Activated CD8-positive, alpha-beta T cell treated with anti-CD3 and anti-CD28 coated beads, Interleukin-2, amount 10 ng/mL, durations not matched to agents 7 days and 5 days (primary cell): ENCODE data around the gene KIZ. TPM values are rescaled to one million over a fixed set of nuclear protein-coding genes. Genes with fewer than 3 reads are reported as not detected.

Experiments
- ATAC-seq: fragments of 150-1000 bp; cut with Tn5 transposase; one replicate; pipeline ENCODE4 v1.10.0; 2021; ENCODE audit warnings: moderate library complexity
- CTCF ChIA-PET: fragments of 350-600 bp; sonication (Branson Sonifier 250); formaldehyde crosslinking; loops from one replicate; lab custom pipeline; 2021; ENCODE audit warnings: antibody characterized with exemption; lab: Charles Lee
- POLR2A ChIA-PET: fragments of 350-600 bp; sonication (Branson Sonifier 250); formaldehyde crosslinking; loops from one replicate; lab custom pipeline; 2021; ENCODE audit warnings: antibody characterized with exemption; lab: Charles Lee
- DNase-seq: peaks from one replicate; pipeline ENCODE4 v3.0.0-alpha.2; 2020
- H3K27ac Mint-ChIP-seq: one replicate; pipeline ENCODE4 v1.8.0; 2021; ENCODE audit warnings: mild to moderate bottlenecking, mixed read lengths
- H3K27me3 Mint-ChIP-seq: one replicate; pipeline ENCODE4 v1.8.0; 2021; ENCODE audit warnings: low read depth, mixed read lengths
- H3K36me3 Mint-ChIP-seq: one replicate; pipeline ENCODE4 v1.8.0; 2021; ENCODE audit warnings: low read depth, mixed read lengths
- H3K4me1 Mint-ChIP-seq: one replicate; pipeline ENCODE4 v1.8.0; 2021; ENCODE audit warnings: low read depth, mixed read lengths
- H3K4me3 Mint-ChIP-seq: one replicate; pipeline ENCODE4 v1.8.0; 2021; ENCODE audit warnings: mild to moderate bottlenecking, mixed read lengths
- H3K9me3 Mint-ChIP-seq: one replicate; pipeline ENCODE4 v1.8.0; 2022; ENCODE audit warnings: mixed read lengths; ENCODE audit not compliant: insufficient read depth
- total RNA-seq, 2 experiments: library from RNA; stranded (reverse); gene quantifications; one replicate each; pipeline ENCODE4 v1.2.3, GENCODE V29; 2021

Gene KIZ
- total RNA-seq, 2 experiments from 2014 or later = 16.2 to 19.9 TPM

DNA sequence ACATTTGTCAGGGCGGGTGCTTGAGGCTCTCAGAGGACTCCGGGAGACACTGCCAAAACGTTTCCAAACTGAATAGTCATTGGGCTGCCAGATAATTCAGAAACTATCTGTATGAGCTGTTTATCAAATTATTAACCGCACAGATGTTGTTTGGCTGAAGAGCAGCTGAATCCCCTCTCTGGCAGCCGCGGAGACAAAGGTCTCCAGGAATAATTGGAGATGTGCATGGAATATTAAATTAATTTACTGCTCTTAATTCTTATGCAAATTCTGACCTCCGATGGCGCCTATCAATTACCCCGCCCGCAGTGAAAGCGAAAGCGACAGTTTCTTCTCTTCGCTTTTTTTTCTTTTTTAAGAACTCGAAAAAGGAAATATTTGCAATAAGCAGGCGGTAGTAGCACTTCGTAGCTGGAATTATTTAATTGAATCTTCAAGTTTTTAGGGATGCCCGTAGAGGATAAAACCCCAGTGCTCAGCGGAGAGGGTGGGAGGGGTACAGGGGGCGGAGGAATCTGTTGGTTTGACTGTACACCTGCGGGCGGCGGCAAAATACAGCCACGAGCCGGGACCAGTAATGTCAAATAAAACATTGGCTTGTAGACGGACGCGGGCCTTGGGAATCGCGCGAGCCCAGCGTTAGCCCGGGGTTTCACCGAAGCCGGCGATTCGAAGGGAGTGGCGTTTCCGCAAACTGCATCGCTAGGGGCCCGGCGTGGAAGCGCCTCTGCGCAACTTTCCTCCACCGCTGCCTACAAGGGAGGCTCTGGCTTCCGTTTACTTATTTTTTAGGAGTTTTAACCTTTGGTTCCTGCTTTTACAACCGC lies 25.9 kb upstream of the KIZ start:
- CTCF ChIA-PET = interaction anchor here (2.2 to 4.3 kb wide), 2 partner anchors 136 to 404 kb away, joined by 6 to 17 read pairs; no protein-coding TSS in a partner anchor
- Mint-ChIP-seq H3K36me3 (peaks cover 3% of the 10 kb centered on the region), H3K4me3 (peak overlapping the region; percentile 79), H3K27ac (peak overlapping the region; percentile 88), H3K9me3 (no peaks in the 10 kb centered on the region), H3K27me3 (peaks cover 72% of the 10 kb centered on the region), H3K4me1 (peaks cover 59% of the 10 kb centered on the region)
- DNase-seq (peak; percentile 76), ATAC-seq (peak; percentile 62)
- POLR2A ChIA-PET = no interaction called here

DNA sequence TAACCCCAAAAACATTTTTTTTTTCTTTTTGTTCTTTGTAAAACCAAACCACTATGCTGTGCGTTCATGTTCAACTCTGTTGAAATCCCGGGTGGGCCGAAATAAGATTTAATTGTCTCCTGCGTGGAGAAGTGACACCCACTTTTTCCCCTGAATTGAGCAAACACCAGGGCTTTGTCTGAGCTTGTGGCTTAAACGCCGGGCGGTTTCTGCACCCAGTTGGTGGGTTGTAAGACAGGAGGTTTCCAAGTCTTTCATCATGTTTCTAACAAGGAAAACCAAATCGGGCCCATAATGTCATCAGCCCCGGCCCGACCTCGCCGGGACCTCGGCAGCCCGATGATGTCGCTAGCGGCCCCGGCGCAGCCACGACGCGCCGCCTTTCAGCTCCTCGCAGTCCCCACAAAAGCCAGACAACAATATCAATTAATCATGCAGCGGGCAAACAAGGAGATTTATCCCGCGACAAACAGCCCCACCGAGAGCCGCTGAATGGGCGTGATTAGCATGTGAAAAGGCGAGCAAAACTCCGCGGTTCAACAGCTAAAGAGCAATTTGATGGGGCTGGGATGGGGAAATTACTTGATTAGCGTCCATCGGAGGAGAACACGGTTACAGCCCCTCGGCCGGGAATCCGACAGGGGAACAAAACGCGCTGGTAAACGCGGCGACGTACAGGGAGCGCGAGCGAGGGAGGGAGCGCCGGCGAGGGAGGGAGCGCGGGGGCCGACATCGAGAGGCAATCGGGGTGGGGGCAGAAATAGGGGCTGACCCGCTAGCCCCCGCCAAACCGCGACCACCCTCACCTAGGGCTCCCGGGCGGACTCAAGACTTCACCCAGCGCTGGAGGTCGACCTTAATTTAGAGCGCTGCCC lies 25.1 kb upstream of the KIZ start:
- CTCF ChIA-PET = interaction anchor here (0.8 to 4.3 kb wide), 4 partner anchors 25 to 404 kb away, joined by 3 to 17 read pairs (median 8); partner anchors contain the start of gene KIZ
- peak overlapping the region; percentile 79 for H3K4me3 Mint-ChIP-seq
- POLR2A ChIA-PET = no interaction called here

GRCh38 chr20:21101453-21101931 lies 24.4 kb upstream of the KIZ start:
- Mint-ChIP-seq H3K27me3 (peaks cover 65% of the 10 kb centered on the region), H3K36me3 (peaks cover 3% of the 10 kb centered on the region), H3K4me1 (peaks cover 66% of the 10 kb centered on the region), H3K9me3 (no peaks in the 10 kb centered on the region), H3K4me3 (peak overlapping the region; percentile 79), H3K27ac (no peak overlapping the region)
- POLR2A ChIA-PET = no interaction called here
- ATAC-seq (no peak), DNase-seq (peak; percentile 29)
- CTCF ChIA-PET = interaction anchor here (0.8 to 4.3 kb wide), 7 partner anchors 14 to 423 kb away, joined by 3 to 17 read pairs (median 7); partner anchors contain the start of gene KIZ

More for the DNA sequence above, 25.1 kb upstream of the KIZ start:
- peaks cover 63% of the 10 kb centered on the region for H3K4me1 Mint-ChIP-seq
- H3K9me3 Mint-ChIP-seq = no peaks in the 10 kb centered on the region
- peak; percentile 48 for DNase-seq
- peak overlapping the region; percentile 88 for H3K27ac Mint-ChIP-seq
- peaks cover 65% of the 10 kb centered on the region for H3K27me3 Mint-ChIP-seq
- ATAC-seq = peak; percentile 10
- peaks cover 3% of the 10 kb centered on the region for H3K36me3 Mint-ChIP-seq

DNA sequence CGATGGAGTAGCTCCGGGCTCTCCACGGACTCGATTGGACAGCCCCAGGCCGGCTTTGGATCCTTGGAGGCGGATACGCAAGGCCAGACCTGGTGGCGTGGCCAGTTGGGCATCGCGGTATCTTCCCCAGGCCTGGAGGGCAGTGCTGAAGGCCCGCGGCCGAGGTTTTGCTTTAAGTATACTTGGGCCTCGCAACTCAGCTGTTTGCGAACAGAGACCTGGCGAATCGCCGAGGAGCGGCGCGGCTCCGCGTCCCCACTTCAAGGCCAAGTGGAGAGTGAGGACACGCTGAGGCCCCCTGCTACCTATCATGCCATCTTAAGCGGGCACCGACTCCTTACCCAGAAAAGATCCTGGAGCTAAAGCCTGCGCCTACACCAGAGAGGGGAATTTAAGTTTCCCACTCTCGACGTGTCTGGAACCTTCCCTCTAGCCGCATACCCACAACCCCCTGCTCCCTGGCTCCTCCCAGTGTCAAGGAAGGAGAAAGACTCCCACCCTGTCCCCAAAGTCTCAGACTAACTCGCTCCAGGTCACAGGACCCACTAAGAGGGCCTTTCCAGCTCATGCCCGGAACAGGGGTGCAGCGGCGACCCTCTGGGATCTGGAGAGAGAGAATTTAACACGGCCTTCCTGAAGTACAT lies 23.8 kb upstream of the KIZ start:
- CTCF ChIA-PET = interaction anchor here (0.9 to 4.3 kb wide), 5 partner anchors 13 to 423 kb away, joined by 3 to 17 read pairs (median 7); partner anchors contain the start of gene KIZ
- POLR2A ChIA-PET = interaction anchor here (1.0 kb wide), 1 partner anchor 24 kb away, joined by 4 read pairs; the partner anchor contains the start of gene KIZ
- peak overlapping the region; percentile 61 for H3K27ac Mint-ChIP-seq
- no peaks in the 10 kb centered on the region for H3K9me3 Mint-ChIP-seq
- H3K4me3 Mint-ChIP-seq = peak overlapping the region; percentile 76
- ATAC-seq = peak; percentile 9
- H3K4me1 Mint-ChIP-seq = peaks cover 66% of the 10 kb centered on the region
- peaks cover 61% of the 10 kb centered on the region for H3K27me3 Mint-ChIP-seq
- peak; percentile 49 for DNase-seq
- peaks cover 3% of the 10 kb centered on the region for H3K36me3 Mint-ChIP-seq

DNA sequence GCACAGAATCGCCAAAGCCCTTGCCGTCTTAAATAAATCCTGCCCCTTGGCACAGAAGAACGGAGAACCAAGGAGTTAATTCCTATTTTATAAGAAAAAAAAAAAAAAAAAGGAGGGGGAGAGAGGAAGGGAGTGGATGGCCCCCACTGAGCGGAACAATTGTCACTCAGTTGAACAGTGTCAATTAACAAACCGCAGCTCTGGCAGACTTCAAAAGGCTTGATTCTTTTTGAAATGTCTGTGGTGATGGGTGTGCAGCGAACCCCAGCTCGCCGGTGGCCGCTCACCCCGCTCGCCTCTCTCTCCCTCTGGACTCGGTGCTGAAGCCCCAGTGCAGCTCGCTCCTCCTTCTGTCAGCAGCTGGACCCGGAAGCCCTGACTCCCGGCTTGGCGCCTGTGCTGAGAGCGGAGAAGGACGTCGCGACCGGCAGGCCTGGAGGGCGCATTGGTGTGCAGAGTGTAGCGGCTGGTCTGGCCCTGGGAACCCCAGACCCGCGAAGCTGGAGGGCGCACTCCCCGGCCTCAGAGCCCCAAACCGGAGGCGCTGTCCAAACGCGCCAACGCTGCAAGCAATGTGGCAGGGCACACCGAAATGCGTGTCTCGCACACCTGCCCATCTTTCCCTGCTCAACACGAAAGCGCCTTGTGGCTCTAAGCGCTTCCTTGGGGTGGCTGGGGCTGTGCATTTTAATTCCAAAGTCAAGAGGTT lies 23.1 kb upstream of the KIZ start:
- Mint-ChIP-seq H3K4me3 (peak overlapping the region; percentile 76), H3K27ac (peak overlapping the region; percentile 67), H3K9me3 (no peaks in the 10 kb centered on the region), H3K36me3 (peaks cover 3% of the 10 kb centered on the region), H3K27me3 (peaks cover 59% of the 10 kb centered on the region), H3K4me1 (peaks cover 63% of the 10 kb centered on the region)
- ATAC-seq (peak; percentile 65), DNase-seq (peak; percentile 66)
- ChIA-PET CTCF (interaction anchor here (0.8 to 4.3 kb wide), 6 partner anchors 12 to 469 kb away, joined by 3 to 17 read pairs (median 7); partner anchors contain the start of gene KIZ), POLR2A (interaction anchor here (0.6 to 1.0 kb wide), 2 partner anchors 23 to 116 kb away, joined by 4 read pairs; partner anchors contain the start of gene KIZ)

GRCh38 chr20:21103582-21104465 lies 22.1 kb upstream of the KIZ start:
- Mint-ChIP-seq H3K4me1 (peaks cover 54% of the 10 kb centered on the region), H3K36me3 (peaks cover 3% of the 10 kb centered on the region), H3K4me3 (peak overlapping the region; percentile 76), H3K9me3 (no peaks in the 10 kb centered on the region), H3K27me3 (peaks cover 58% of the 10 kb centered on the region), H3K27ac (no peak overlapping the region)
- ATAC-seq (no peak), DNase-seq (peak; percentile 29)
- POLR2A ChIA-PET = no interaction called here
- CTCF ChIA-PET = interaction anchor here (0.8 kb wide), 1 partner anchor 468 kb away, joined by 3 read pairs; no protein-coding TSS in a partner anchor

DNA sequence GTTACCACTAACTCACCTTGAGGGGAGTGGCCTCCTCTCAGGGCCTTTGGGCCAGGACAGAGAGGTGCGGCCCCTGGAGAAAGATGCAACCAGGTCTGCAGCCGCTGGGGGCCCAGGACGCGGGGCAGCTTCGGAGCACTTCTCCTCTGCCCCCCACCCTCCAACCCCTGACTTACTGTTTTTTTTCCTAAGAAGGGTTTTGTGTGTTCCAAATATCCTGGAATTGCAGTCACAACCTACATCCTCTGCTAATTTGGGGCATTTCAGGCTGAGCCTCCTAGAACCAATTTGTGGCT lies 21.5 kb upstream of the KIZ start:
- no peak overlapping the region for H3K4me3 Mint-ChIP-seq

DNA sequence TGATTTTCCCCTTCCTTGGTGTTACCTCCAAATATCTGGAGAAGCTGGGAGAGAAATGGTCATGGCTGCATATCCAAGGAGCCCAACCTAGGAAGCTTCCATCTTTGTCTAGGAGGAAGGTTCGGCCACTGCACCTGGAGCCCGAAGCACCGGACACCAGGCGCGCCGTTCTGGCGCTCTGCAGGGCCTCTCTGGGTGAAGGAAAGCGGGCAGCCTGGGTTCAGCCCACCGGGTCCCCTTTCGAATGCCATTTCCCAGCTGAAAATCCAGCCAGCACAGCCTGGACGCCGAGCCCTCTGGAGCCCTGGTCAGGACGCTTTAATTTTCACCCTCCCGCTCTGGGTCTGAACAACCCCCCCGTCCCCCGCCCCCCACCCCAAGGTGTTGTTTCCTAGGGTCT lies 21.0 kb upstream of the KIZ start:
- ATAC-seq = no peak

More for the DNA sequence above, 21.5 kb upstream of the KIZ start:
- peaks cover 58% of the 10 kb centered on the region for H3K27me3 Mint-ChIP-seq
- peaks cover 3% of the 10 kb centered on the region for H3K36me3 Mint-ChIP-seq
- H3K4me1 Mint-ChIP-seq = peaks cover 48% of the 10 kb centered on the region
- H3K9me3 Mint-ChIP-seq = no peaks in the 10 kb centered on the region
- CTCF ChIA-PET = no interaction called here
- H3K27ac Mint-ChIP-seq = no peak overlapping the region
- ATAC-seq = no peak
- no peak for DNase-seq
- POLR2A ChIA-PET = no interaction called here

DNA sequence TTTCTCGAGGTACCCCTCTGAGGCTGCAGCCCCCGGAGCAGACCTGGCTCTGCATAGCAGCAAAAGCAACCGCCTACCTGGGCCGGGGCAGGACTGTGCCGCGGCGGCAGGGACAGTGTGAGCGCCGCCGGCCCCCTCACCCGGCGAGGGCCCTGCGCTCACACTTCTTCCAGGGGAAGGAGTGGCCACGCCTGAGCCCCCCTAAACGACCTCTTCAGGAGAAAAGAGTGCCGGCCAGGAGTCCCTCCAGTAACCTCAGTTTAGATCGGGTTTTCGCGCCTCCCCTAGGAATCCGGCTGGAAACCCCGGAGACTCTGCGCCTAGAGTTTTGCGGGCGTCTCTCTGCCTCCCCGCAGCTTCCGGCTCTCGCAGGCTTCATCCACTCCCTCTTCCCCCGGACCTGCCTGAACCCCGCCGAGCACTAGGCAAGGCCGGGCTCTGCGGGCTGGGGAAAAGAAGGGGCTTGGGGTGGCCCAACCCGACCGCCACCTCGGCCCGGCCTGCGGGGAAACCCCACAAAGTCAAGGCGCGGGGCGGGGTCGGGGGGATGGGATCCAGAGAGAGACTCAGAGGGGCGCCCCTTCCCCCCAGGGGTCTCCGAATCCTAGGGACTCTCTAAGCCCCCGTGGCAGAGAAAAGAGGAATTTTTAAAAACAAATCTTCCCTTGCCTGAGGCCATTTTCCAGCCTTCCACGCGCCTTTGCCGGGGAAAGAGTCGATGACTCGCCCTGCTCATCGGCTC lies 20.3 kb upstream of the KIZ start:
- Mint-ChIP-seq H3K36me3 (peaks cover 3% of the 10 kb centered on the region), H3K9me3 (no peaks in the 10 kb centered on the region), H3K4me3 (peak overlapping the region; percentile 18), H3K4me1 (peaks cover 42% of the 10 kb centered on the region), H3K27ac (peak overlapping the region; percentile 20), H3K27me3 (peaks cover 64% of the 10 kb centered on the region)
- POLR2A ChIA-PET = no interaction called here
- ATAC-seq (no peak), DNase-seq (no peak)
- CTCF ChIA-PET = no interaction called here

More for the DNA sequence above, 21.0 kb upstream of the KIZ start:
- H3K27ac Mint-ChIP-seq = no peak overlapping the region
- H3K36me3 Mint-ChIP-seq = peaks cover 3% of the 10 kb centered on the region
- DNase-seq = no peak
- H3K4me1 Mint-ChIP-seq = peaks cover 45% of the 10 kb centered on the region
- no peaks in the 10 kb centered on the region for H3K9me3 Mint-ChIP-seq
- H3K4me3 Mint-ChIP-seq = no peak overlapping the region
- ChIA-PET CTCF (no interaction called here), POLR2A (no interaction called here)
- peaks cover 59% of the 10 kb centered on the region for H3K27me3 Mint-ChIP-seq
